KMS-11 (cell line): ENCODE results near the gene GLIPR2.

Experiments used
- H2AFZ ChIP-seq: fragments of 200-600 bp; sonication (generic); 2 replicates; pipeline ENCODE4 v1.6.1; 2016; ENCODE audit warnings: antibody characterized with exemption, mixed run types, low read depth
- H3K27ac ChIP-seq: fragments of 200-600 bp; sonication (generic); 2 replicates; pipeline ENCODE4 v1.6.1; 2016; ENCODE audit warnings: mild to moderate bottlenecking, mixed run types
- H3K27me3 ChIP-seq: fragments of 200-600 bp; sonication (generic); 2 replicates; pipeline ENCODE4 v1.6.1; 2017; ENCODE audit warnings: mild to moderate bottlenecking, low read depth, mixed run types, moderate library complexity; ENCODE audit not compliant: insufficient read depth
- H3K36me3 ChIP-seq: fragments of 200-600 bp; sonication (generic); 2 replicates; pipeline ENCODE4 v1.6.1; 2017; ENCODE audit warnings: mild to moderate bottlenecking, mixed run types; ENCODE audit not compliant: insufficient read depth
- H3K4me1 ChIP-seq: fragments of 200-600 bp; sonication (generic); 2 replicates; pipeline ENCODE4 v1.6.1; 2016; ENCODE audit warnings: mild to moderate bottlenecking, low read depth, mixed run types; ENCODE audit not compliant: poor library complexity, severe bottlenecking
- H3K4me2 ChIP-seq: fragments of 200-600 bp; sonication (generic); 2 replicates; pipeline ENCODE4 v1.7.0; 2016; ENCODE audit warnings: mild to moderate bottlenecking, mixed run types
- H3K4me3 ChIP-seq: fragments of 200-600 bp; sonication (generic); IDR thresholded peaks from 2 replicates; pipeline ENCODE4 v1.6.1; 2017; ENCODE audit warnings: low read depth, low read length, mixed read lengths; ENCODE audit not compliant: insufficient read depth
- H3K79me2 ChIP-seq: fragments of 200-600 bp; sonication (generic); 2 replicates; pipeline ENCODE4 v1.6.1; 2016; ENCODE audit warnings: low read depth, mixed run types; ENCODE audit not compliant: insufficient read depth
- H3K9ac ChIP-seq: fragments of 200-600 bp; sonication (generic); 2 replicates; pipeline ENCODE4 v1.6.1; 2016; ENCODE audit warnings: mild to moderate bottlenecking, mixed run types
- H4K20me1 ChIP-seq: fragments of 200-600 bp; sonication (generic); 2 replicates; pipeline ENCODE4 v1.6.1; 2016; ENCODE audit warnings: mild to moderate bottlenecking, mixed run types; ENCODE audit not compliant: insufficient read depth
- TF ChIP-seq, protein P1 (sequence below): fragments of 200-600 bp; sonication (generic); conservative IDR thresholded peaks from 2 replicates; pipeline ENCODE4 v1.6.1; 2017; ENCODE audit warnings: low read depth, mild to moderate bottlenecking, antibody characterized with exemption, low read length, moderate library complexity, mixed read lengths

The GLIPR2 gene

DNA sequence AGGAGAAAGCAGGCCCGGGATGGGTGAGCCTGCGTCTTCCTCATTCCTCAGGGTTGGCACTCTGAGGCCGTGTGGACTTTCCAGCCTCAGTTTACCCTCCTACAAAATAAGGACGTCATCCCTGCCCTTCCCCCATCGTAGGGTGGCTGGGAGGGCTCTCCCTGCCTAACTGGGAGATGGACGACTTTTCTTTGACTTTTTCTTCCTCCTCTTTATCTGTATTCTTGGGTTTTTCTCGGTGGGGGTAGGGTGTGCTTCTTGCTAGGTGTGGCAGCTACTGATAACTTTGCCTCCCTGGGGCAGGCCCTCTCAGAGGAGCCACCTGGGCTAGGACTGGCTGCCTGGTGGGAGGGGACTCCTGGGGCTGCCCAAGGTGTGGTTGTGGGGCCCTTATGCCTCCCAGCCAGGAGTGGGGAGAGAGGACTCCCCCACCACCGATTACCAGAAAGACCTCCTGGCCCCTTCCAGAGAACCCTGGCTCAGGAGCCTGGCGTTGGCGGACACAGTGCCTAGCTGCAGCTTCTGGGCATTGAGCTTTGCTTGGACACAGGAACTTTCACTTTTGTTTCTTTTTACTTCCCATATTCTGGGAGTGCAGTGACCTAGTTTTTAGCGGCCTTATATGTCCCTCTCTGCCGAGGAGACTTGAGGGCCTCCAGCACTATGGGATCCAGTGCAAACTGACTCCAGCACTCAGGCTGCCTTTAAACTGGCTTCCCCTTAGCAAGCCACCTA, 6.1 kb downstream of the GLIPR2 start:
- Histone ChIP-seq H3K27ac (no peak overlapping the region), H4K20me1 (no peaks in the 10 kb centered on the region), H3K9ac (no peak overlapping the region), H3K4me1 (peaks cover 41% of the 10 kb centered on the region), H3K36me3 (no peaks in the 10 kb centered on the region), H3K27me3 (no peaks in the 10 kb centered on the region), H3K79me2 (no peaks in the 10 kb centered on the region), H2AFZ (no peak overlapping the region), H3K4me3 (no peak overlapping the region), H3K4me2 (peak overlapping the region; percentile 19; the same call in 1 of the 2 replicates)
- TF ChIP-seq, protein P1, sequence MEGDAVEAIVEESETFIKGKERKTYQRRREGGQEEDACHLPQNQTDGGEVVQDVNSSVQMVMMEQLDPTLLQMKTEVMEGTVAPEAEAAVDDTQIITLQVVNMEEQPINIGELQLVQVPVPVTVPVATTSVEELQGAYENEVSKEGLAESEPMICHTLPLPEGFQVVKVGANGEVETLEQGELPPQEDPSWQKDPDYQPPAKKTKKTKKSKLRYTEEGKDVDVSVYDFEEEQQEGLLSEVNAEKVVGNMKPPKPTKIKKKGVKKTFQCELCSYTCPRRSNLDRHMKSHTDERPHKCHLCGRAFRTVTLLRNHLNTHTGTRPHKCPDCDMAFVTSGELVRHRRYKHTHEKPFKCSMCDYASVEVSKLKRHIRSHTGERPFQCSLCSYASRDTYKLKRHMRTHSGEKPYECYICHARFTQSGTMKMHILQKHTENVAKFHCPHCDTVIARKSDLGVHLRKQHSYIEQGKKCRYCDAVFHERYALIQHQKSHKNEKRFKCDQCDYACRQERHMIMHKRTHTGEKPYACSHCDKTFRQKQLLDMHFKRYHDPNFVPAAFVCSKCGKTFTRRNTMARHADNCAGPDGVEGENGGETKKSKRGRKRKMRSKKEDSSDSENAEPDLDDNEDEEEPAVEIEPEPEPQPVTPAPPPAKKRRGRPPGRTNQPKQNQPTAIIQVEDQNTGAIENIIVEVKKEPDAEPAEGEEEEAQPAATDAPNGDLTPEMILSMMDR, result no peak

- Histone ChIP-seq H2AFZ (no peak overlapping the region), H3K27ac (no peak overlapping the region), H3K36me3 (no peaks in the 10 kb centered on the region), H3K9ac (no peak overlapping the region), H4K20me1 (no peaks in the 10 kb centered on the region), H3K4me1 (peaks cover 46% of the 10 kb centered on the region), H3K79me2 (no peaks in the 10 kb centered on the region), H3K4me2 (peak overlapping the region; percentile 19; the same call in 1 of the 2 replicates), H3K4me3 (no peak overlapping the region), H3K27me3 (no peaks in the 10 kb centered on the region)
- TF ChIP-seq, protein P1, result no peak
These were observed 6.7 kb downstream of the GLIPR2 start for GRCh38 chr9:36143245-36143641.

DNA sequence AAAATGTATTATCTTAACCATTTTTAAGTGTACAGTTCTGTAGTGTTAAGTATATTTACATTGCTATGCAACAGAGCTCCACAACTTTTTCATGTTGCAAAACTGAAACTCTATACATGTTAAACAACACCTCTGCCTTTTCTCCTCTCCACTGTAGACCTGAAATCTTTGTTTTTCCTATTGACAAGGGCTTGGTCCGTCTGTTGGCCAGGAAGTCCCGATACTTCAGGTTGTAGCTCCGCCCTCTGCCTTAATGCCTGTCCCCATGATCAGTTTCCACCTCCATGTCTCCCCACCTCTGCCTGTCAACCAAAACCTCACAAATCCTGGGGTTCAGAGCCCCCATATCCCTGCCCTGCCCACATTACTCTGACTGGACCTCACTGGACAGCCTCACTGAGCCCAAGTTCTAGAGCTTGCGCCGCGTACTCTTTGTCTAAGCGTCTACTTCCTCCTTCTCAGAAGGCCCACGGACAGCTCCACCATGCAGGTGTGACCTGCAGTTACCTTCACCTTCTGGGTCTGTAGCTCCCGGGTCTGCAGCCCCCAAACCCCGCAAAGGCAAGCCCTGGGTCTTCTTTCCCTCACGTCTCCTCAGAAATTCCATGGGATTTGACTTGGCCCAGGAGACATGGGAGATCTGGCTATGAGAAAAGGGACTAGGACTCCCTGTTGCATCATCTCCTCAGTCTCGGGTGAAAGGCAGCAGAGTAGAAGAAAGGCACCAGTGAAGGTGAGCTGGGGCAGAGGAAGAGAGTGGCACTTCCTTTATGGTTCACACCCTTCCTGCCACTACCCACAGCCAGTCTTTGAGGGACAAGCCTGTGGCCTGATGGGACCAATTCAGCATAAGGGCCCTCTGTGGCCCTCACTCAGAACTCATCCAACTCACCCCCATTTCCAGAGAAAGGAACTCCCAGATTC, 8.0 kb downstream of the GLIPR2 start:
- TF ChIP-seq, protein P1, result no peak
- Histone ChIP-seq H3K27me3 (no peaks in the 10 kb centered on the region), H2AFZ (no peak overlapping the region), H3K4me3 (no peak overlapping the region), H3K4me1 (peaks cover 57% of the 10 kb centered on the region), H4K20me1 (no peaks in the 10 kb centered on the region), H3K4me2 (no peak overlapping the region), H3K36me3 (no peaks in the 10 kb centered on the region), H3K9ac (no peak overlapping the region), H3K27ac (no peak overlapping the region), H3K79me2 (no peaks in the 10 kb centered on the region)

- H3K4me1 ChIP-seq, result peaks cover 50% of the 10 kb centered on the region
These were observed 9.4 kb downstream of the GLIPR2 start for GRCh38 chr9:36145970-36146369.

More at GRCh38 chr9:36145970-36146369, 9.4 kb downstream of the GLIPR2 start:
- Histone ChIP-seq H3K9ac (no peak overlapping the region), H3K27ac (no peak overlapping the region), H4K20me1 (no peaks in the 10 kb centered on the region), H3K4me3 (no peak overlapping the region), H3K27me3 (no peaks in the 10 kb centered on the region), H3K79me2 (no peaks in the 10 kb centered on the region), H3K4me2 (no peak overlapping the region), H3K36me3 (no peaks in the 10 kb centered on the region), H2AFZ (no peak overlapping the region)
- TF ChIP-seq, protein P1, result no peak
